Testis (tissue), 3 donors: Measurements from ENCODE around the gene GSDME. TPM values are rescaled to one million over a fixed set of nuclear protein-coding genes. Genes with fewer than 3 reads are reported as not detected.

ENCODE experiments used
- DNase-seq: peaks from one replicate; pipeline ENCODE4 v3.0.0-alpha.2; 2019
- H3K27ac ChIP-seq, 2 donors: fragments of 200-600 bp; sonication (generic); one replicate each; pipeline ENCODE4 v1.5.1; 2019
- H3K27me3 ChIP-seq: fragments of 200-600 bp; sonication (generic); one replicate; pipeline ENCODE4 v1.5.1; 2019
- H3K36me3 ChIP-seq: fragments of 200-600 bp; sonication (generic); one replicate; pipeline ENCODE4 v1.5.1; 2017; ENCODE audit warnings: low read depth; ENCODE audit errors: missing control alignments
- H3K4me1 ChIP-seq: fragments of 200-600 bp; sonication (generic); one replicate; pipeline ENCODE4 v1.5.1; 2019
- H3K4me3 ChIP-seq, 2 donors: fragments of 200-600 bp; sonication (generic); one replicate each; pipeline ENCODE4 v1.5.1; 2017 to 2019
- H3K9me3 ChIP-seq: fragments of 200-600 bp; sonication (generic); one replicate; pipeline ENCODE4 v1.5.1; 2017
- CTCF ChIP-seq, 3 experiments: fragments of 450-650 bp in 2 of 3; fragments of 200-600 bp in 1 of 3; sonication (generic) in 1 of 3; IDR thresholded peaks; one replicate each; pipeline ENCODE4 v1.5.1; 2016 to 2019; ENCODE audit warnings: antibody characterized with exemption in 3 of 3, mild to moderate bottlenecking in 2 of 3, moderate library complexity in 1 of 3
- POLR2A ChIP-seq: fragments of 450-650 bp; IDR thresholded peaks from one replicate; pipeline ENCODE4 v1.6.1; 2017; ENCODE audit warnings: antibody characterized with exemption, mild to moderate bottlenecking, moderate library complexity
- WGBS, 2 donors: methylation state at CpG; one replicate each; pipeline ENCODE4 v1.1.5; 2018; 5-methylcytosine and 5-hydroxymethylcytosine counted together
- intact Hi-C: fragments of 100-400 bp; cut with DNase I; formaldehyde crosslinking; loops from one replicate; pipeline ENCODE4 v1.15.1; 2023; ENCODE audit warnings: low total_unique reads
- polyA plus RNA-seq: library from polyadenylated mRNA; stranded (reverse); fragments of 350-450 nt; fragmentation: Illumina TruSeq; extraction: RNeasy Lipid Tissue Mini Kit (QIAGEN cat#74804); gene quantifications from one replicate; pipeline ENCODE4 v1.2.3, GENCODE V29; 2014; ENCODE audit warnings: low read depth, low replicate concordance; ENCODE audit not compliant: insufficient read depth
- total RNA-seq, 2 donors: library from RNA; depleted of rRNA; stranded (reverse); fragments of >200 nt; gene quantifications; one replicate each; pipeline ENCODE4 v1.2.3, GENCODE V29; 2016

The GSDME gene
- total and polyA plus RNA-seq, 3 donors from 2014 or later = 31.8 to 59.4 (median 55.0) TPM

GRCh38 chr7:24704311-24704710, 53.0 kb downstream of the GSDME start:
- no peak for TF ChIP-seq CTCF (IDR thresholded peaks at IDR 0.05)
- no peak for TF ChIP-seq POLR2A
- Histone ChIP-seq H3K27ac (no peak overlapping the region), H3K9me3 (no peaks in the 10 kb centered on the region), H3K4me3 (no peak overlapping the region), H3K27me3 (no peaks in the 10 kb centered on the region), H3K36me3 (no peaks in the 10 kb centered on the region), H3K4me1 (peaks cover 5% of the 10 kb centered on the region)
- intact Hi-C loops = no loop called here
- no peak for DNase-seq
- WGBS, 2 donors = 80 to 83% methylated on average over 4 of the region's 4 CpGs

- Histone ChIP-seq H3K4me1 (peaks cover 5% of the 10 kb centered on the region), H3K4me3 (no peak overlapping the region), H3K27me3 (no peaks in the 10 kb centered on the region), H3K9me3 (no peaks in the 10 kb centered on the region), H3K27ac (no peak overlapping the region), H3K36me3 (no peaks in the 10 kb centered on the region)
- TF ChIP-seq POLR2A (no peak), CTCF (IDR thresholded peaks at IDR 0.05) (no peak)
- 58 to 63% methylated on average over 3 of the region's 3 CpGs for WGBS, 2 donors
- intact Hi-C loops = no loop called here
- DNase-seq = no peak
Measured at GRCh38 chr7:24703296-24703695, 54.0 kb downstream of the GSDME start.

- no peaks in the 10 kb centered on the region for H3K27me3 ChIP-seq
- WGBS, 2 donors = 78 to 81% methylated on average over 2 of the region's 2 CpGs
- no peaks in the 10 kb centered on the region for H3K9me3 ChIP-seq
- intact Hi-C loops = no loop called here
- no peak overlapping the region for H3K27ac ChIP-seq
- no peak for TF ChIP-seq CTCF (IDR thresholded peaks at IDR 0.05)
- TF ChIP-seq POLR2A = no peak
- no peaks in the 10 kb centered on the region for H3K36me3 ChIP-seq
- H3K4me3 ChIP-seq = no peak overlapping the region
- DNase-seq = no peak
- H3K4me1 ChIP-seq = peaks cover 5% of the 10 kb centered on the region
Measured at GRCh38 chr7:24702755-24703154, 54.5 kb downstream of the GSDME start.

GRCh38 chr7:24701261-24702235, 55.7 kb downstream of the GSDME start:
- Histone ChIP-seq H3K4me1 (peaks cover 5% of the 10 kb centered on the region), H3K27ac (no peak overlapping the region), H3K27me3 (no peaks in the 10 kb centered on the region), H3K36me3 (no peaks in the 10 kb centered on the region), H3K4me3 (no peak overlapping the region), H3K9me3 (no peaks in the 10 kb centered on the region)
- 51 to 52% methylated on average over 3 to 4 of the region's 4 CpGs for WGBS, 2 donors
- DNase-seq = no peak
- TF ChIP-seq POLR2A (no peak), CTCF (IDR thresholded peaks at IDR 0.05) (no peak)
- intact Hi-C loops = no loop called here
